Measurements from ENCODE around the gene CREB3L2. TPM values are rescaled to one million over a fixed set of nuclear protein-coding genes. Genes with fewer than 3 reads are reported as not detected.

CREB3L2 gene
- total RNA-seq, 1 experiment from 2014 or later = 49.8 TPM

DNA sequence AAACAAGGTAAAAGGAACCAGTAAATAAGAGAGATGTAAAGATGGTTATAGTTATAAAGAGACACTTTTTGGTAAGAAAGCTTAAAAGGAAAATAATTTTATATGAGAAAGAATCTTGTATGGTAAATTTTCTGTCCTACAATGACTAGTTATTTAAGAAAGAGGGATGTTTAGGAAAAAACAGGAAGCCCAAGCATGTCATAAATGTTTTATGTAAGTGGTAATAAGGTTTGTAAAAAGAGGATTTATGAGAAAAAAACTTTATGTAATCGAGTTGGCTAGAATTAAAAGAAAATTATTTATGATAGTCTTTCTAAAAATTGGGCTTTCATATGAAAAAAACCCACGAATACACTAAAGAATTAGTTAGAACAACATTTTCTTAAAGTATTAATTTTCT is 34.2 kb upstream of the CREB3L2 start:
- Histone ChIP-seq H3K27me3 (ENCODE audit: insufficient read depth, low read length) (no peaks in the 10 kb centered on the region), H3K9ac (ENCODE audit: low read length) (no peak overlapping the region), H3K4me1 (ENCODE audit: control insufficient read depth in 1 of 2, insufficient read depth in 2 of 2, low read length in 2 of 2) (no peaks in the 10 kb centered on the region), H3K36me3 (ENCODE audit: control insufficient read depth in 1 of 2, insufficient read depth in 2 of 2, low read length in 2 of 2) (no peaks in the 10 kb centered on the region), H3K9me2 (ENCODE audit: insufficient read depth) (no peaks in the 10 kb centered on the region), H4K20me1 (ENCODE audit: insufficient read depth) (no peaks in the 10 kb centered on the region), H3K4me2 (ENCODE audit: low read length) (no peak overlapping the region), H3K27ac (ENCODE audit: low read depth, low read length) (no peak overlapping the region), H3K4me3 (replicated peaks in 1 of 2; ENCODE audit: low read depth in 1 of 2, low read length in 2 of 2) (no peak overlapping the region), H3K9me3 (ENCODE audit: control insufficient read depth in 1 of 2, insufficient read depth in 1 of 2, low read depth in 1 of 2, low read length in 2 of 2) (no peaks in the 10 kb centered on the region; a peak in 1 of 4 replicates), H2AFZ (ENCODE audit: low read depth, low read length, poor library complexity, severe bottlenecking) (no peak overlapping the region), H3K79me2 (ENCODE audit: insufficient read depth, low read length) (no peaks in the 10 kb centered on the region)
- intact Hi-C loops (cut with micrococcal nuclease) = no loop called here
- TF ChIP-seq POLR2AphosphoS5 (IDR thresholded peaks at IDR 0.05; ENCODE audit: low read depth, low read length) = no peak
- no peak for TF ChIP-seq JUND (IDR thresholded peaks at IDR 0.05)
- no peak for TF ChIP-seq SIN3A (IDR thresholded peaks at IDR 0.05; ENCODE audit: low read depth)
- TF ChIP-seq ZFX (IDR thresholded peaks at IDR 0.05) = no peak
- TF ChIP-seq, protein P1, sequence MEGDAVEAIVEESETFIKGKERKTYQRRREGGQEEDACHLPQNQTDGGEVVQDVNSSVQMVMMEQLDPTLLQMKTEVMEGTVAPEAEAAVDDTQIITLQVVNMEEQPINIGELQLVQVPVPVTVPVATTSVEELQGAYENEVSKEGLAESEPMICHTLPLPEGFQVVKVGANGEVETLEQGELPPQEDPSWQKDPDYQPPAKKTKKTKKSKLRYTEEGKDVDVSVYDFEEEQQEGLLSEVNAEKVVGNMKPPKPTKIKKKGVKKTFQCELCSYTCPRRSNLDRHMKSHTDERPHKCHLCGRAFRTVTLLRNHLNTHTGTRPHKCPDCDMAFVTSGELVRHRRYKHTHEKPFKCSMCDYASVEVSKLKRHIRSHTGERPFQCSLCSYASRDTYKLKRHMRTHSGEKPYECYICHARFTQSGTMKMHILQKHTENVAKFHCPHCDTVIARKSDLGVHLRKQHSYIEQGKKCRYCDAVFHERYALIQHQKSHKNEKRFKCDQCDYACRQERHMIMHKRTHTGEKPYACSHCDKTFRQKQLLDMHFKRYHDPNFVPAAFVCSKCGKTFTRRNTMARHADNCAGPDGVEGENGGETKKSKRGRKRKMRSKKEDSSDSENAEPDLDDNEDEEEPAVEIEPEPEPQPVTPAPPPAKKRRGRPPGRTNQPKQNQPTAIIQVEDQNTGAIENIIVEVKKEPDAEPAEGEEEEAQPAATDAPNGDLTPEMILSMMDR (IDR thresholded peaks at IDR 0.05 in 2 of 3, conservative IDR thresholded peaks at IDR 0.05 in 1 of 3; ENCODE audit: borderline replicate concordance in 1 of 3, insufficient read depth in 1 of 3, low read depth in 2 of 3, low read length in 2 of 3) = no peak
- no peak for TF ChIP-seq TCF7L2 (IDR thresholded peaks at IDR 0.05; ENCODE audit: borderline replicate concordance, extremely low read depth, insufficient read depth, insufficient read length)
- no peak for TF ChIP-seq CBX3 (IDR thresholded peaks at IDR 0.05; ENCODE audit: low read depth)
- no peak for TF ChIP-seq EZH2phosphoT487 (IDR thresholded peaks at IDR 0.05; ENCODE audit: borderline replicate concordance)
- no peak for TF ChIP-seq POLR2A (IDR thresholded peaks at IDR 0.05; ENCODE audit: borderline replicate concordance, extremely low read depth, insufficient read depth, insufficient read length)
- no peak for TF ChIP-seq SP1 (IDR thresholded peaks at IDR 0.05; ENCODE audit: low read depth)
- no peak for TF ChIP-seq EZH2 (IDR thresholded peaks at IDR 0.05)
- TF ChIP-seq, protein P2, sequence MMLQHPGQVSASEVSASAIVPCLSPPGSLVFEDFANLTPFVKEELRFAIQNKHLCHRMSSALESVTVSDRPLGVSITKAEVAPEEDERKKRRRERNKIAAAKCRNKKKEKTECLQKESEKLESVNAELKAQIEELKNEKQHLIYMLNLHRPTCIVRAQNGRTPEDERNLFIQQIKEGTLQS (IDR thresholded peaks at IDR 0.05) = no peak
- no peak for TF ChIP-seq SRF (IDR thresholded peaks at IDR 0.05; ENCODE audit: low read depth)
- ChIA-PET CTCF (no interaction called here), RAD21 (ENCODE audit: low non-redundant PET in 1 of 2, low total read pairs in 2 of 2, uncharacterized antibody in 2 of 2, unreplicated experiment in 2 of 2) (no interaction called here), POLR2A (no interaction called here)
- no peak for ATAC-seq
- BruUV-seq (replicated peaks) = no TSS peak
- DNase-seq (ENCODE audit: low read depth, low spot score) = no peak

Data from HCT116 (cell line).